ENCODE data around the gene RNU6-1.

Gene RNU6-1

DNA sequence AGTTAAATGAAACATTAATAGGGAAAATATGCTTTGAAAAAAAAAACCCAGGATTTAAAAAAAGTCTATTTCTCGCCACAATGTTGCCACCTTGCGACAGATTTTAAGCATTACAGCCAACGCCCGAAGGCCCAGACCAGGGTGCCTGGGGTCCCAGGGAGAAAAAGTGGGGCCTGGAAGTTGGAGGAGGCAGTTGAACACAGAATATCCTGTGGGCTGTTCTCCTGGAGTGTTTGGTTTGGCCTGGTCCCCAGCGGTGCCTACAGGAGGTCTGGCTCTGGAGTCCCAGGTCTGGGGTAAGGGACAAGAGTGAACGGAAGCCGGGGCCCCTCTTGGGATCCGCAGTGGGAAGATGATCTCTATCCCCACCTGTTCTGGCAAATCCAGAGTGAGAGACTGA is 3.4 kb downstream of the RNU6-1 start:
- TF ChIP-seq, protein P1, sequence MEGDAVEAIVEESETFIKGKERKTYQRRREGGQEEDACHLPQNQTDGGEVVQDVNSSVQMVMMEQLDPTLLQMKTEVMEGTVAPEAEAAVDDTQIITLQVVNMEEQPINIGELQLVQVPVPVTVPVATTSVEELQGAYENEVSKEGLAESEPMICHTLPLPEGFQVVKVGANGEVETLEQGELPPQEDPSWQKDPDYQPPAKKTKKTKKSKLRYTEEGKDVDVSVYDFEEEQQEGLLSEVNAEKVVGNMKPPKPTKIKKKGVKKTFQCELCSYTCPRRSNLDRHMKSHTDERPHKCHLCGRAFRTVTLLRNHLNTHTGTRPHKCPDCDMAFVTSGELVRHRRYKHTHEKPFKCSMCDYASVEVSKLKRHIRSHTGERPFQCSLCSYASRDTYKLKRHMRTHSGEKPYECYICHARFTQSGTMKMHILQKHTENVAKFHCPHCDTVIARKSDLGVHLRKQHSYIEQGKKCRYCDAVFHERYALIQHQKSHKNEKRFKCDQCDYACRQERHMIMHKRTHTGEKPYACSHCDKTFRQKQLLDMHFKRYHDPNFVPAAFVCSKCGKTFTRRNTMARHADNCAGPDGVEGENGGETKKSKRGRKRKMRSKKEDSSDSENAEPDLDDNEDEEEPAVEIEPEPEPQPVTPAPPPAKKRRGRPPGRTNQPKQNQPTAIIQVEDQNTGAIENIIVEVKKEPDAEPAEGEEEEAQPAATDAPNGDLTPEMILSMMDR (IDR thresholded peaks at IDR 0.05) = peak; percentile 82

DNA sequence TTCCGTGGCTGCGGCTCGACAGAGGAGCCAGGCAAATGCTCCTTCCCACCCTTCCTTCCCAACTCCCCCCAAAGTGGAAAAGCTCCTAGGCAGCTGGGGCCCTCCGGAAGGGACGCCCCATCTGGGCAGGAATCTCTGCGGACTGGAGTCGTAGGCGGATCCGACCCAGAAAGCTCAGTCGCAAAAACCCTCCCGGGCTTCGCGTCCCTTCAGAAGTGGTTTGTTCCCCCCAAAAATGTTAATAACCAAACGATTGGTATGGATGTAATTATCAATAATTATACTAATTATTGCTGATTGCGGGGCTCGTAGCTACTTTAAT is 3.8 kb downstream of the RNU6-1 start:
- TF ChIP-seq, protein P1 (IDR thresholded peaks at IDR 0.05) = no peak

DNA sequence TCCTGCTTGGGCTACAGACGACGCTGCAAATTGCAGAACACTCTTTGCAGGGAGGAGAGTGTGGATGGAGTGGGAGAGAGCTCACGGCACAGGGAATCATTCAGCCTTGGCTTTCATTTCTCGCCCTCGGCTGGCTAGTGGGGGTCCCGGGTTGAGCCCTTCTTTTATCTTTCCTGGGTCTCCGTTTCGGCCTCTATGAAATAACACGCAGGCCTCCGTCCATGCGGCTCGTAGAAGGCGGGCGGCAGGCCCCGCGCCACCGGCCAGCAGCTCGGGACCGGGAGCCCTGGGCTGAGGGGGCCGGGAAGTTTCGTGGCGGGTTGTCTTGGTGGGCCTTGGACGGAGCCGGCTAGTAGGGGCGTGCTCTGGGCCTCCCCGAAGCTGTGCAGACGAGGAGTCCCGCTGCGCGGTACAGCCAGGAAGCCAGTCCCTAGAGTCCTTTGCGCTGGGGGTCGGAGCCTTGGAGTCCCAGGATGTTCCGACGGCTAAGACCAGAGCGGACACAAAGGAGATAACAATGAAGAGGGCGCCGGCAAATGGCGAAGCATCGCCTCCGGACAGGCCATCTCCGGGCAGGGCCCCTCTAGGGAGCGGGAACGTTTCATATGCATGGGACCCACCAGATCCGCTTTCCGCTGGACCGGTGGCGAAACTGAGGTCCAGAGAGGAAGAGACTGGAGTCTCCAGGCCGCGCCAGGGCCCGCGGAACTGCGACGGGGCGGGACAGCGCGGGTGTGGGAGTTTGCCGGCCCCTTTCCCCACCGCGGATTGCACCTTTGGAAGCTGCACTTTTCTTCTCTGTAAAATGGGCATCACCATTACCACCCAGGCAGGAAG is 4.3 kb downstream of the RNU6-1 start:
- TF ChIP-seq, protein P1 (IDR thresholded peaks at IDR 0.05) = no peak

DNA sequence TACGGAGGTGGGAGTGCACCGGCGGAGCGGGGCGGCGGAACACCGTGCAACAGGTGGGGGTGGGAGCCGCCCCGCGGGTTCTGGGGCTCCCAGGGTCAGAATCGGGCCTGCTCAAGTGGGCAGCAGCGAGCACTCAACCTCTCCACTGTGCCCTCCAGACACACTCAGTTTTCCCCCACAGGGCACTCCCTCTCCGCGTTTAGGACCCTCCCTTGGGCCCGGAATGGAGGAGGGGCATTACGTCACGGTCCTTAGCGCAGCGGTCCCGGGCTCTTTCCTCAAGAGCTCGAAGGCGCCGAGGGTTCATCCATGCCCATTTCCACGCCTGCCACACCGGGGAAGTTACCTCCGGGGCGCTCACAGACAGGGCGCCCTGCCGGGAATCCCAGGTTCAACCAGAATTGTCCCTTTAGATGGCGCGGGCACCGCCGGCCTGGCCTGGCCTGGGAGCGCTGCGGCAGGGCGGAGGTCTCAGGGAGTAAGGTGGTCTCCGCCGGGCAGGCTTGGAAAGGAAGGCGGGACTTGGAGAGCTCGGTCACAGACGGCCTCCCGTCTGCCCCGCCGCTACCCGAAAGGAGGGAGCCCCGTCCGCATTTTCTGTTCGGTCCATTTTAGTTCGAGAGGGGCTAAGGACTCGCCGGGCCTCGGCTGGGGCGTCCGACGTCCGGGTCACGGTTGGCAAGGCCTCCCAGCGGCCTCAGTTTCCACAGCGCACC is 5.1 kb downstream of the RNU6-1 start:
- TF ChIP-seq, protein P1 (IDR thresholded peaks at IDR 0.05) = no peak

DNA sequence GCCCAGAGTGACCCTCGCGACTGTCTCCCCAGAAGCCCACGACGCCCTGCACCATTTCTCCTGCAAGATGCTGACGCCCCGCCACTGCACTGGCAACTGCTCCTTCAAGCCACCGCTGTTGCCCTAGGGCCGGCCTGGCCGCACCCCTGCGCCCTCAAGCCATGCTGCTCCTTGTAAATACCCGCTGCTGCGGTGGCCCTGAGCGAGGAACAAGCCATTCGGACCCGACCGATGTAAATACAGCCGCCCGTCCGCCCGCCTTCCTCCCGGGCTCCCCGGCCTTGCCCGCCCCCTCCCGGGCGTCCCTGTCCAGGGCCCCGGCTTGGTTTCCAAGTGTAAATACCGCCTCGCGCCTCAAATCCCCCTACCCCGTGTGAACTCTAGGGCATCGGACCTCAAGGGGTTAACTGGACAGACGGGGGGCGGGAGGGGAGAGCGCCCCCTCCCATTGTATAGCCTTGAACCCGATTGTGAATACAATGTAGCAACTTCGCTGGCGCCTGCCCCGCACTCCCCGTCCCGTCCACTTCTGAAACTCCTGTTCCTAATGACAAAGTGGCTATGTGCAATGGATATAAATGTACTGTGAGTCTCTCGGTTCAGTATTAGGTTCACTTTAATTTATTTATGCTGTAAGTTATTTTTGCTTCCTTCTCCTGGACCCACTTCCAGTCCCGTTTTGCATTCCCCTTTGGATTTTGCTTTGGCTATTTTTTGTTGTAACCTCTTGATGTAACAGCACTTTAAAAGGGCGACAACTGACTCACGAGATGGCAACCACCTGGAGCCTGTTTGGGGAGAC is 5.9 kb downstream of the RNU6-1 start:
- TF ChIP-seq, protein P1 (IDR thresholded peaks at IDR 0.05) = peak; percentile 45

DNA sequence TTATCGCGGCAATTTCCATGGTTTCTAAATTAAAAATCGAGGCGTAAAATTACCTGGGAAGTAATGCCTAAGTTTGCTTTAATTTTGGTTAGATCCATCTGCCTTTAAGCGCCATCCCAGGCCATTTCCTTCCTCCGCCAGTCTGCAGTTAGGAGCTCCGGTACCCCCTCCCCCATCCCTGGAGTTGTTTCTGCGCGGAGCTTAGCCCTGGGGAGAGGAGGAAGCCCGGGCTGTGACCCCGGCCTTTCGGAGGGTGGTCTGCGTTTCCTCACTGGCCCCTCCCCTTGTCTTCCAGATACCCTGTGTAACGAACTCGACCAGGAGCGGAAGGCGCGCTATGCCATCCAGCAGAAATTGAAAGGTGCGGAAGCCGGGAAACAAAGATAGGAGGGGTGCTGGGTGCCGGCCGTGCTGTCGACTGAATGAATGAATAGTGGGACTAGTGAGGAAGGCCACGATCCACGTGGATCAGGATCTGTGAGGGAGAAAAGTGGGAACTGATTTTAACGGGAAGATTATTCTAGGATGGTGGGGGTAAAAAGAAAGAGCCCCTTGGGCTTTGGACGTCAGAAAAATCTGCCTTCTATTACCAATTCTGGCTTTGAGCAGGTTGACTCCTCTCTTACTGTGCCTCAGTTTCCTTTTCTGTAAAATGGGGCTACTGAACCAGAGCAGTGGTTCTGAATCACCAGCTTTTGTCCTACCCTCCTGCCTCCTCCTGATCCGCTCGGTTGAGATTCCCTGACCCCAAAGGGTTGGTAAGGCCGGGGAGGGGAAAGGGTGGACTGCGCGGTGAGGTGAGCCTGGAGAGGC is 6.7 kb downstream of the RNU6-1 start:
- TF ChIP-seq, protein P1 (IDR thresholded peaks at IDR 0.05) = no peak
